Measurements from ENCODE around the gene ZNF782. TPM values are rescaled to one million over a fixed set of nuclear protein-coding genes. Genes with fewer than 3 reads are reported as not detected.
"Not testable (repeated sequence)": the region's sequence is repeated elsewhere in the genome, so short reads cannot be mapped to it uniquely, and the experiment has no call there.

ZNF782 gene
- total and polyA plus RNA-seq, 3 donors from 2014 or later: 5.1 to 18.4 (median 16.8) TPM

- no peak for DNase-seq
- TF ChIP-seq POLR2A (IDR thresholded peaks at IDR 0.05) (no peak), CTCF (IDR thresholded peaks at IDR 0.05) (no peak)
- intact Hi-C loops (cut with DNase I; ENCODE audit: low total_unique reads): no loop called here
- WGBS, 2 donors: 89 to 92% methylated on average over 1 of the region's 1 CpG
- Histone ChIP-seq H3K27ac (no peak overlapping the region), H3K4me3 (no peak overlapping the region), H3K4me1 (no peaks in the 10 kb centered on the region), H3K9me3 (peaks cover 4% of the 10 kb centered on the region), H3K36me3 (ENCODE audit: low read depth, missing control alignments) (no peaks in the 10 kb centered on the region), H3K27me3 (no peaks in the 10 kb centered on the region)
Observed at GRCh38 chr9:96813607-96814006, 40.7 kb downstream of the ZNF782 start.

GRCh38 chr9:96798959-96799358, 55.4 kb downstream of the ZNF782 start:
- H3K4me3 ChIP-seq; H3K27ac ChIP-seq; H3K9me3 ChIP-seq; intact Hi-C loops (cut with DNase I; ENCODE audit: low total_unique reads); H3K36me3 ChIP-seq (ENCODE audit: low read depth, missing control alignments); H3K27me3 ChIP-seq; DNase-seq; H3K4me1 ChIP-seq: not testable (repeated sequence)
- WGBS, 2 donors: 100% methylated on average over 2 of the region's 2 CpGs; no CpG with 5 or more reads in 1 of the 2 donors

GRCh38 chr9:96784021-96784420, 70.3 kb downstream of the ZNF782 start:
- Histone ChIP-seq H3K27me3 (no peaks in the 10 kb centered on the region), H3K36me3 (ENCODE audit: low read depth, missing control alignments) (no peaks in the 10 kb centered on the region), H3K4me1 (no peaks in the 10 kb centered on the region), H3K9me3 (no peaks in the 10 kb centered on the region), H3K4me3 (no peak overlapping the region), H3K27ac (no peak overlapping the region)
- intact Hi-C loops (cut with DNase I; ENCODE audit: low total_unique reads): no loop called here
- WGBS, 2 donors: 95 to 99% methylated on average over 3 of the region's 3 CpGs
- no peak for DNase-seq
- TF ChIP-seq CTCF (IDR thresholded peaks at IDR 0.05) (no peak), POLR2A (IDR thresholded peaks at IDR 0.05) (no peak)

GRCh38 chr9:96782235-96782634, 72.1 kb downstream of the ZNF782 start:
- Histone ChIP-seq H3K36me3 (ENCODE audit: low read depth, missing control alignments) (no peaks in the 10 kb centered on the region), H3K9me3 (no peaks in the 10 kb centered on the region), H3K4me1 (peaks cover 1% of the 10 kb centered on the region), H3K4me3 (no peak overlapping the region), H3K27me3 (no peaks in the 10 kb centered on the region), H3K27ac (no peak overlapping the region)
- TF ChIP-seq POLR2A (IDR thresholded peaks at IDR 0.05): no peak
- intact Hi-C loops (cut with DNase I; ENCODE audit: low total_unique reads): no loop called here
- no peak for DNase-seq

- intact Hi-C loops (cut with DNase I; ENCODE audit: low total_unique reads): no loop called here
- WGBS, 2 donors: 69 to 79% methylated on average over 3 of the region's 3 CpGs
- H3K9me3 ChIP-seq: no peaks in the 10 kb centered on the region
- no peak for TF ChIP-seq POLR2A (IDR thresholded peaks at IDR 0.05)
- no peak for TF ChIP-seq CTCF (IDR thresholded peaks at IDR 0.05)
- H3K36me3 ChIP-seq (ENCODE audit: low read depth, missing control alignments): no peaks in the 10 kb centered on the region
- no peak overlapping the region for H3K4me3 ChIP-seq
- no peaks in the 10 kb centered on the region for H3K27me3 ChIP-seq
- DNase-seq: no peak
- no peak overlapping the region for H3K27ac ChIP-seq
- H3K4me1 ChIP-seq: peaks cover 5% of the 10 kb centered on the region
Observed at GRCh38 chr9:96781552-96781951, 72.8 kb downstream of the ZNF782 start.

GRCh38 chr9:96779089-96779488, 75.2 kb downstream of the ZNF782 start:
- no peak for DNase-seq
- TF ChIP-seq CTCF (IDR thresholded peaks at IDR 0.05) (no peak), POLR2A (IDR thresholded peaks at IDR 0.05) (no peak)
- 43 to 50% methylated on average over 2 of the region's 2 CpGs for WGBS, 2 donors
- intact Hi-C loops (cut with DNase I; ENCODE audit: low total_unique reads): no loop called here
- Histone ChIP-seq H3K27me3 (no peaks in the 10 kb centered on the region), H3K4me1 (peaks cover 5% of the 10 kb centered on the region), H3K4me3 (no peak overlapping the region), H3K9me3 (no peaks in the 10 kb centered on the region), H3K36me3 (ENCODE audit: low read depth, missing control alignments) (no peaks in the 10 kb centered on the region), H3K27ac (no peak overlapping the region)
